Measurements from ENCODE around the gene ITGA1. TPM values are rescaled to one million over a fixed set of nuclear protein-coding genes. Genes with fewer than 3 reads are reported as not detected.
A peak's percentile ranks its signal among the peaks of the same experiment; 100 is the strongest.

The ITGA1 gene
- total and polyA plus RNA-seq, 4 donors, result 24.2 to 187 (median 48.5) TPM

GRCh38 chr5:52738095-52738506 lies 49.6 kb upstream of the ITGA1 start:
- H3K4me1 ChIP-seq (ENCODE audit: control insufficient read depth in 4 of 4, insufficient read depth in 4 of 4, low read length in 3 of 4), result no peaks in the 10 kb centered on the region
- no peak overlapping the region for H3K27ac ChIP-seq (ENCODE audit: low read depth in 1 of 2, low read length in 2 of 2)
- H3K36me3 ChIP-seq (ENCODE audit: control insufficient read depth in 4 of 4, insufficient read depth in 3 of 4, low read depth in 1 of 4, low read length in 3 of 4), result no peaks in the 10 kb centered on the region
- no peak for DNase-seq (ENCODE audit: low spot score)
- H3K4me3 ChIP-seq (ENCODE audit: low read depth in 1 of 3, low read length in 3 of 3), result no peak overlapping the region
- no peak overlapping the region for H3K9ac ChIP-seq (ENCODE audit: low read depth in 1 of 2, low read length in 2 of 2)
- no peaks in the 10 kb centered on the region for H3K27me3 ChIP-seq (ENCODE audit: control insufficient read depth in 4 of 4, insufficient read depth in 4 of 4, low read length in 3 of 4)
- TF ChIP-seq MAX (IDR thresholded peaks at IDR 0.05) (no peak), HNF4G (IDR thresholded peaks at IDR 0.05) (no peak), NR2F2 (IDR thresholded peaks at IDR 0.05) (peak; percentile 18), RXRA (IDR thresholded peaks at IDR 0.05) (peak in 1 of 2 donors; percentile 9), FOXA2 (IDR thresholded peaks at IDR 0.05) (no peak)
- H3K9me3 ChIP-seq (ENCODE audit: control insufficient read depth in 4 of 4, low read length in 3 of 4), result no peaks in the 10 kb centered on the region

- no peak overlapping the region for H3K4me3 ChIP-seq (ENCODE audit: low read depth in 1 of 3, low read length in 3 of 3)
- no peaks in the 10 kb centered on the region for H3K9me3 ChIP-seq (ENCODE audit: control insufficient read depth in 4 of 4, low read length in 3 of 4)
- WGBS, result 84% methylated on average over 2 of the region's 2 CpGs
- H3K9ac ChIP-seq (ENCODE audit: low read depth in 1 of 2, low read length in 2 of 2), result no peak overlapping the region
- no peak for TF ChIP-seq FOXA1 (IDR thresholded peaks at IDR 0.05)
- no peak for DNase-seq (ENCODE audit: low spot score)
- no peak overlapping the region for H3K27ac ChIP-seq (ENCODE audit: low read depth in 1 of 2, low read length in 2 of 2)
- no peaks in the 10 kb centered on the region for H3K4me1 ChIP-seq (ENCODE audit: control insufficient read depth in 4 of 4, insufficient read depth in 4 of 4, low read length in 3 of 4)
- H3K36me3 ChIP-seq (ENCODE audit: control insufficient read depth in 4 of 4, insufficient read depth in 3 of 4, low read depth in 1 of 4, low read length in 3 of 4), result no peaks in the 10 kb centered on the region
- H3K27me3 ChIP-seq (ENCODE audit: control insufficient read depth in 4 of 4, insufficient read depth in 4 of 4, low read length in 3 of 4), result no peaks in the 10 kb centered on the region
Measured at GRCh38 chr5:52740007-52740406, 47.7 kb upstream of the ITGA1 start.

GRCh38 chr5:52743012-52743411 lies 44.7 kb upstream of the ITGA1 start:
- no peaks in the 10 kb centered on the region for H3K9me3 ChIP-seq (ENCODE audit: control insufficient read depth in 4 of 4, low read length in 3 of 4)
- no peaks in the 10 kb centered on the region for H3K36me3 ChIP-seq (ENCODE audit: control insufficient read depth in 4 of 4, insufficient read depth in 3 of 4, low read depth in 1 of 4, low read length in 3 of 4)
- H3K27me3 ChIP-seq (ENCODE audit: control insufficient read depth in 4 of 4, insufficient read depth in 4 of 4, low read length in 3 of 4), result no peaks in the 10 kb centered on the region
- WGBS, result 80% methylated on average over 2 of the region's 2 CpGs
- TF ChIP-seq YY1 (IDR thresholded peaks at IDR 0.05), result no peak
- TF ChIP-seq REST (IDR thresholded peaks at IDR 0.05), result no peak
- no peak for TF ChIP-seq HNF4G (IDR thresholded peaks at IDR 0.05)
- no peak for DNase-seq (ENCODE audit: low spot score)
- H3K27ac ChIP-seq (ENCODE audit: low read depth in 1 of 2, low read length in 2 of 2), result peak overlapping the region in 1 of 2 donors; percentile 70
- no peak overlapping the region for H3K4me3 ChIP-seq (ENCODE audit: low read depth in 1 of 3, low read length in 3 of 3)
- H3K9ac ChIP-seq (ENCODE audit: low read depth in 1 of 2, low read length in 2 of 2), result no peak overlapping the region
- H3K4me1 ChIP-seq (ENCODE audit: control insufficient read depth in 4 of 4, insufficient read depth in 4 of 4, low read length in 3 of 4), result no peaks in the 10 kb centered on the region

GRCh38 chr5:52743529-52743928 lies 44.2 kb upstream of the ITGA1 start:
- Histone ChIP-seq H3K4me3 (ENCODE audit: low read depth in 1 of 3, low read length in 3 of 3) (no peak overlapping the region), H3K36me3 (ENCODE audit: control insufficient read depth in 4 of 4, insufficient read depth in 3 of 4, low read depth in 1 of 4, low read length in 3 of 4) (no peaks in the 10 kb centered on the region), H3K9me3 (ENCODE audit: control insufficient read depth in 4 of 4, low read length in 3 of 4) (no peaks in the 10 kb centered on the region), H3K4me1 (ENCODE audit: control insufficient read depth in 4 of 4, insufficient read depth in 4 of 4, low read length in 3 of 4) (no peaks in the 10 kb centered on the region), H3K9ac (ENCODE audit: low read depth in 1 of 2, low read length in 2 of 2) (no peak overlapping the region), H3K27ac (ENCODE audit: low read depth in 1 of 2, low read length in 2 of 2) (peak overlapping the region in 1 of 2 donors; percentile 70), H3K27me3 (ENCODE audit: control insufficient read depth in 4 of 4, insufficient read depth in 4 of 4, low read length in 3 of 4) (no peaks in the 10 kb centered on the region)
- TF ChIP-seq HNF4A (conservative IDR thresholded peaks at IDR 0.05) (no peak), MAX (IDR thresholded peaks at IDR 0.05) (no peak), TAF1 (conservative IDR thresholded peaks at IDR 0.05) (no peak), ZBTB33 (IDR thresholded peaks at IDR 0.05) (no peak), YY1 (IDR thresholded peaks at IDR 0.05) (no peak), EGR1 (IDR thresholded peaks at IDR 0.05; ENCODE audit: low read depth in 2 of 2) (no peak)
- DNase-seq (ENCODE audit: low spot score), result no peak
- 63% methylated on average over 3 of the region's 3 CpGs for whole genome bisulfite sequencing

All from liver (tissue), 9 donors.